HG03571 (cell line): ENCODE measurements around the gene POU4F1.

Experiments
- ATAC-seq: cut with Tn5 transposase; IDR thresholded peaks from one replicate; pipeline ENCODE4 v1.9.1; 2021; ENCODE audit not compliant: unreplicated experiment

POU4F1 gene

GRCh38 chr13:78593652-78594455 lies 9.5 kb downstream of the POU4F1 start:
- ATAC-seq = no peak

GRCh38 chr13:78593129-78593528 lies 10.2 kb downstream of the POU4F1 start:
- no peak for ATAC-seq

- no peak for ATAC-seq
These were observed 10.8 kb downstream of the POU4F1 start for GRCh38 chr13:78592584-78592983.

- ATAC-seq = no peak
These were observed 14.1 kb downstream of the POU4F1 start for GRCh38 chr13:78589206-78589605.

- ATAC-seq = no peak
These were observed 16.0 kb downstream of the POU4F1 start for GRCh38 chr13:78587395-78587794.

- ATAC-seq = no peak
These were observed 16.6 kb downstream of the POU4F1 start for GRCh38 chr13:78586706-78587105.

GRCh38 chr13:78576261-78576660 lies 27.1 kb downstream of the POU4F1 start:
- ATAC-seq = no peak

- no peak for ATAC-seq
These were observed 30.9 kb downstream of the POU4F1 start for GRCh38 chr13:78572459-78572858.

GRCh38 chr13:78569029-78569428 lies 34.3 kb downstream of the POU4F1 start:
- no peak for ATAC-seq

GRCh38 chr13:78566631-78567030 lies 36.7 kb downstream of the POU4F1 start:
- no peak for ATAC-seq

- no peak for ATAC-seq
These were observed 41.0 kb downstream of the POU4F1 start for GRCh38 chr13:78562237-78562889.
